GM19452 (cell line): ENCODE measurements around the gene CDC42EP3.

Experiments used
- ATAC-seq: cut with Tn5 transposase; IDR thresholded peaks from one replicate; pipeline ENCODE4 v1.9.1; 2021; ENCODE audit not compliant: unreplicated experiment

CDC42EP3 gene, protein sequence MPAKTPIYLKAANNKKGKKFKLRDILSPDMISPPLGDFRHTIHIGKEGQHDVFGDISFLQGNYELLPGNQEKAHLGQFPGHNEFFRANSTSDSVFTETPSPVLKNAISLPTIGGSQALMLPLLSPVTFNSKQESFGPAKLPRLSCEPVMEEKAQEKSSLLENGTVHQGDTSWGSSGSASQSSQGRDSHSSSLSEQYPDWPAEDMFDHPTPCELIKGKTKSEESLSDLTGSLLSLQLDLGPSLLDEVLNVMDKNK

GRCh38 chr2:37671009-37671815 lies at the start of gene CDC42EP3:
Gene CDC42EP3, minus strand, starts transcription at chr2:37671642. Its CDS starts 25,055 bp downstream, at chr2:37646587.
- peak; percentile 53 for ATAC-seq

- ATAC-seq, result no peak
These were observed 49.7 kb upstream of the CDC42EP3 start for GRCh38 chr2:37721201-37721560.

DNA sequence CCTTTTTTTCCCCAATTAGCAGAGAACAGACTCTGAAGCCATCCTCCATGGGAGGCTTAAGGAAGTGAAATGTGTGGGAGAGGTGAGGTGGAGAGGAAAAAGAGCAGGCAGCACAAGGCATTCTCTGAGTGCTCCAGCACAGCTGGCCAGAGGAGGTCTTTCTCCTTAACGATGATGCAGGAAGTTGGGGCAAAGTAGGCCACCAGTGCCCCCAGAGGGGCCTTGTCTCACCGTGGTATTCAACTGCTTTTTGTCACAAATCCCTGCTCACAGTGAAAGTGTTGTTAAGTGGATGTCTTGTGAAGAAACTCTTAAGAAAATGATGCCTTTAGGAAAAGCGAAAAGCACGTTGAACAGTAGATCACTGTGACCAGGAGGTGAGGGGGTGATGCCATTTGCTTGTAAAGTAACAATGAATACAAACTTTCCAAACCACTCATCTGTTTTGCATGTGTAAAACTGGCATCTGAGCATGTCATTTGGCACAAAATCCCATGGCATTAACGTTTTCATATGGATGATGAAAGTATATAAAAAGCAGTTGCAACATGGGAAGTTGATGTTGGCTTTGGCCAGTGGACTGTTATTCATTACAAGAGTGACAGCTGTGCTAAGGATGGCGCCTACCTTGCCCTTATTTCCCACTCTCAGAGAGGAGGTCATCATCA lies 49.2 kb upstream of the CDC42EP3 start:
- no peak for ATAC-seq

- ATAC-seq, result no peak
These were observed 47.2 kb upstream of the CDC42EP3 start for GRCh38 chr2:37718515-37719161.

- ATAC-seq, result no peak
These were observed 41.8 kb upstream of the CDC42EP3 start for GRCh38 chr2:37713258-37713700.

- ATAC-seq, result no peak
These were observed 40.4 kb upstream of the CDC42EP3 start for GRCh38 chr2:37711831-37712230.

DNA sequence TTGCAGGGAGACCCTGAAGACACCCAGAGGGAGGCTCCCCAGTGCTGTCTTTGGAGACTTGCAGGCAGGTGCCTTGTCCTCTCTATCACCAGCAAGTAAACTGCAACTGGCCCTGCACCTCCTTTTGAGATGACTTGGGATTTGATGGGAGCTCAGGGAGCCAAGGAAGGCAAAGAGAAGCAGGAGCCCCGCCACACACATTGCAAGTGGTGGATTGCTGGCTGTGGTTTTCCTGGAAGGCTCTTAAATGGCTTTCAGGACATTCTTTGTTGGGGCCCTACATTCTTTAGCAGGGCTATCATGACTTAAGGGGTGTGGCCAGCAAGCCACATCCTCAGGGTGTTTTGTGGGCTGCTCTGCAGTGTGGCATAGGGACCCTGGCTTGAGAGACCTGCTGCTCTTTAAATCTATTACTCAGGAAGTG lies 39.9 kb upstream of the CDC42EP3 start:
- ATAC-seq, result no peak

DNA sequence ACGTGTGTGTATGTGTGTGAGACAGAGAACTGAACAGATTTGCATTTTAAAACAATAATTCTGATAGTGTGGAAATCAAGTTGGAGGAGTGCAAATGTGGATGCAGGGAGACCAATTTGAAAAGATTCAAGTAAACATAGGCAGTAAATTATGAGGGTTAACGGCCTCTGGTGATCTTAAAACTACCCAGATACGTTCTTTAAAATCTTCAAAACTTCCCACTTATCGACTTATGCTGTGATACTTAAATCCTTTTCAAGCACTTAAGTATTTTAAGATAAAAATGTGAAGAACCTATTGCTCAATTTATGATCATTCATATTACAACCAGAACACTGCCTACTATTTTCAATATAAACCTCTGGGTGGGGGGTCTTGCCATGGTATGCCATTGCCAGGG lies 37.7 kb upstream of the CDC42EP3 start:
- ATAC-seq, result no peak

- ATAC-seq, result no peak
These were observed 36.7 kb upstream of the CDC42EP3 start for GRCh38 chr2:37708146-37708545.

DNA sequence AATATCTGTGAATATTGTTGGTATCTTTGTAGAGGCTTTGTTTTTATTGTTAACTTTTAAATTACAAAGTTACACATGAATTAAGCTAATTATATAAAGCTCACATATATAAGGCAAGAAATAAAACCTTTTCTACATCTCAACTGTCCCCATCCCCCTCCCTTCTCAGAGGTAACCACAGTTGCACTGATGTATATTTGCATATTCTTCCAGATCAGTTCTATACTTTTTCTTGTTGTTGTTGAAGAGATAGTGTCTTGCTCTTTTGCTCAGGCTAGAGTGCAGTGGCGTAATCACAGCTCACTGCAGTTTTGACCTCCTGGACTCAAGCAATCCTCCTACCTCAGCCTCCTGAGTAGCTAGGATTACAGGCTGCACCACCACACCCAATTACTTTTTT lies 36.0 kb upstream of the CDC42EP3 start:
- no peak for ATAC-seq

- no peak for ATAC-seq
These were observed 35.1 kb upstream of the CDC42EP3 start for GRCh38 chr2:37706334-37707183.

DNA sequence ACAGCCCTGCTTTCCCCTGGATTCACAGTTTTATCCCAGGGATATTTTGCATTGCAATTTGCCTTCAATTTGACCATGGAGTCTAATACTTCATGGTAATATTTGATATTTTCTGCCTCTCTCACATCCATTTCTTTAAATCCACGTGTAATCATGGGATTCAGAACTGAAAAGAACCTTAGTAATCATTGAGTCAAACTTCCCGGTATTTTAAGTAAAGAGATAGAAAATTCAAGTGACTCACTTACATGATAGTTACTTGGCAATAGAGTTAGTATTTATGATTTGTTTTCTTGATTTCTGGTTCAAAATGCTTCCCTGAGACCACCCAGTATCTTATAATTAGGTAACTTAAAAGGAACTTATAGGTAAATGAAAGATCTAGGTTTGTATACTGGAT lies 33.7 kb upstream of the CDC42EP3 start:
- ATAC-seq, result no peak

- no peak for ATAC-seq
These were observed 27.6 kb upstream of the CDC42EP3 start for GRCh38 chr2:37698931-37699481.

- ATAC-seq, result no peak
These were observed 23.9 kb upstream of the CDC42EP3 start for GRCh38 chr2:37695336-37695735.

GRCh38 chr2:37692711-37693110 lies 21.3 kb upstream of the CDC42EP3 start:
- ATAC-seq, result no peak

- no peak for ATAC-seq
These were observed 18.3 kb upstream of the CDC42EP3 start for GRCh38 chr2:37689751-37690150.

DNA sequence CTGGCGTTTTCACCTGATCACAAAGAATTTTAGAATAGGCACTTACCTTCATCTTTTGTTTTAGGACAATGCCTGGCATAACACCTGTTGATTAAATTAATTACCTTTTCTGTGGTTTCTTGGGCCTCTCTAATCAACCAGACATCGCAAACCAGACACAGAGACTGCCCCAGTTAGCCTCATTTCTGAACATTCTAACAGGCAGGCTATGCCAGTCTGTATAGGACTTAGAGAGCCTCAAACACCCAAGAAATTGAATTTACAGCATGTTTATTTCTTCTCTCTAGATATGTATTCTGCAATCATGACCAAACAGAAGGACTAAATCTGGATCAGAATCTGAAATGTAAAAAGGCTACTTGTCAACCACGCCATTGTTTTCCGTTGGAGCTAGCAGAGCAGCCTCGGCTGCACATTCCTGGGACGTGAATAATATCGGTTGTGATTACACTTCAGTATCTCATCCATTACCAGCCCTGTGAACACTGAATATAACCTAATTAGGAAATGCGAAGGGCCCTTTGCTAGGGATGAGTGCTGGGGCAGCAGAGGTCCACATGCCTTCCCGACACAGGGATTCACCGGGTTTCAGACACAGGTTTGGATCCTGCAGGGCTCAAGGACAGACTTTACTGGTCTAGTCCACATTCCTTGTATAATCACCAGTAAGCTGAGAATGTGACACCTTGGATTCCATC lies 17.5 kb upstream of the CDC42EP3 start:
- no peak for ATAC-seq

GRCh38 chr2:37686792-37687526 lies 15.5 kb upstream of the CDC42EP3 start:
- no peak for ATAC-seq

DNA sequence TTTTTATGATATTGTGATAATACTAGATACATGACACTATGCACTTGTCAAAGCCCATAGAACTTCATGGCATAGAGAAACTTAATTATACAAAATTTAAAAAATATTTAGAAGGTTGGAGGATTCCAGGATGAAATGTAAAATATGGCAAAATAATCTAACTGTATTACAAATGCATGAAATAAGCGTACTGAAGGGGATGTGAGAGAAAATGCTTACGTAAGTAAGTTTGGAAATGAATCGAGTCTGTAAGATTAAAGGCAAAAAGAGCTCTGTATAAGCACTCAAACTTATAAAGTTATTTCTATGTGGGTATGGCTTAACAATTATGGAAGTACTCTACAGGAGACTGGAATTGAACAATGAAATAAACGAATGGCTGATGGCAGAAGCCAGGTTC lies 13.4 kb upstream of the CDC42EP3 start:
- no peak for ATAC-seq
